Measurements from ENCODE around the gene PDHB.
A peak's percentile ranks its signal among the peaks of the same experiment; 100 is the strongest.

Gene PDHB

GRCh38 chr3:58425782-58426181, 7.8 kb downstream of the PDHB start:
- 88% methylated on average over 2 of the region's 2 CpGs for WGBS (ENCODE audit: insufficient coverage)
- ChIA-PET CTCF (interaction anchor here (0.8 to 2.5 kb wide), 6 partner anchors 9 to 119 kb away, joined by 3 to 9 read pairs (median 4); partner anchors contain the start of genes HTD2, KCTD6 and RPP14), POLR2A (interaction anchor here (0.8 kb wide), 1 partner anchor 61 kb away, joined by 3 read pairs; no protein-coding TSS in a partner anchor)
- peaks cover 29 to 88% (median 68%) of the 10 kb centered on the region in 4 experiments for H3K36me3 ChIP-seq (ENCODE audit: control insufficient read depth in 4 of 4, insufficient read depth in 4 of 4, low read length in 3 of 4)
- no peak overlapping the region for H3K4me3 ChIP-seq (ENCODE audit: control insufficient read depth in 1 of 7, extremely low read depth in 1 of 7, insufficient read depth in 4 of 7, low read depth in 2 of 7, low read length in 6 of 7)
- H3K27ac ChIP-seq (ENCODE audit: insufficient read depth in 1 of 2, low read depth in 1 of 2, low read length in 2 of 2, poor library complexity in 1 of 2, severe bottlenecking in 2 of 2): no peak overlapping the region
- DNase-seq: no peak
- no peaks in the 10 kb centered on the region for H3K27me3 ChIP-seq (replicated peaks in 2 of 5; ENCODE audit: control insufficient read depth in 4 of 5, insufficient read depth in 5 of 5, low read length in 4 of 5)
- H3K9me3 ChIP-seq (ENCODE audit: control extremely low read depth in 1 of 5, control insufficient read depth in 4 of 5, insufficient read depth in 2 of 5, low read depth in 1 of 5, low read length in 4 of 5): no peaks in the 10 kb centered on the region
- peaks cover 0 to 3% (median 0%) of the 10 kb centered on the region in 4 experiments for H3K4me1 ChIP-seq (ENCODE audit: control extremely low read depth in 1 of 4, control insufficient read depth in 4 of 4, insufficient read depth in 4 of 4, low read length in 3 of 4)

DNA sequence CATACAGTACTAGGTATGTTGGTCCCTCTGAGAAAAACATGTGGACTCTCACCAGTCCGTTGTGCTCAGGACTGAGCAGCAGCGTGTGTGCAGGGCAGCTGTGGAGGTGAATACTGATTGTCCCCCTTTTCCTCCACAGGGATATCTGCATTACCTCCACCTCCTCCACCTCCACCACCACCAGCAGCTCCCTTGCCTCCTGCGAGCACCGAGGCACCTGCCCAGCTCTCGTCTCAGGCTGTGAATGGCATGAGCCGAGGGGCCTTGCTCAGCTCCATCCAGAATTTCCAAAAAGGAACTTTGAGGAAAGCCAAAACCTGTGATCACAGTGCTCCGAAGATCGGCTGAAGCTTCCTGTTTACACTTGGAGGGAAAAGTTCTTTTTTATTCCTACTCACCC, 9.0 kb downstream of the PDHB start:
- 98% methylated on average over 4 of the region's 8 CpGs for WGBS (ENCODE audit: insufficient coverage)
- peaks cover 0 to 3% (median 0%) of the 10 kb centered on the region in 4 experiments for H3K4me1 ChIP-seq (ENCODE audit: control extremely low read depth in 1 of 4, control insufficient read depth in 4 of 4, insufficient read depth in 4 of 4, low read length in 3 of 4)
- peaks cover 22 to 86% (median 59%) of the 10 kb centered on the region in 4 experiments for H3K36me3 ChIP-seq (ENCODE audit: control insufficient read depth in 4 of 4, insufficient read depth in 4 of 4, low read length in 3 of 4)
- H3K9me3 ChIP-seq (ENCODE audit: control extremely low read depth in 1 of 5, control insufficient read depth in 4 of 5, insufficient read depth in 2 of 5, low read depth in 1 of 5, low read length in 4 of 5): no peaks in the 10 kb centered on the region
- no peak overlapping the region for H3K27ac ChIP-seq (ENCODE audit: insufficient read depth in 1 of 2, low read depth in 1 of 2, low read length in 2 of 2, poor library complexity in 1 of 2, severe bottlenecking in 2 of 2)
- DNase-seq: no peak
- CTCF ChIA-PET: interaction anchor here (0.9 to 2.7 kb wide), 8 partner anchors 11 to 112 kb away, joined by 3 to 7 read pairs (median 4); no protein-coding TSS in a partner anchor
- POLR2A ChIA-PET: interaction anchor here (0.9 kb wide), 1 partner anchor 394 kb away, joined by 3 read pairs; no protein-coding TSS in a partner anchor
- no peak overlapping the region for H3K4me3 ChIP-seq (ENCODE audit: control insufficient read depth in 1 of 7, extremely low read depth in 1 of 7, insufficient read depth in 4 of 7, low read depth in 2 of 7, low read length in 6 of 7)
- no peaks in the 10 kb centered on the region for H3K27me3 ChIP-seq (replicated peaks in 2 of 5; ENCODE audit: control insufficient read depth in 4 of 5, insufficient read depth in 5 of 5, low read length in 4 of 5)

- Histone ChIP-seq H3K27ac (ENCODE audit: insufficient read depth in 1 of 2, low read depth in 1 of 2, low read length in 2 of 2, poor library complexity in 1 of 2, severe bottlenecking in 2 of 2) (no peak overlapping the region), H3K4me1 (ENCODE audit: control extremely low read depth in 1 of 4, control insufficient read depth in 4 of 4, insufficient read depth in 4 of 4, low read length in 3 of 4) (peaks cover 0 to 12% (median 5%) of the 10 kb centered on the region in 4 experiments), H3K4me3 (ENCODE audit: control insufficient read depth in 1 of 7, extremely low read depth in 1 of 7, insufficient read depth in 4 of 7, low read depth in 2 of 7, low read length in 6 of 7) (no peak overlapping the region), H3K9me3 (ENCODE audit: control extremely low read depth in 1 of 5, control insufficient read depth in 4 of 5, insufficient read depth in 2 of 5, low read depth in 1 of 5, low read length in 4 of 5) (no peaks in the 10 kb centered on the region), H3K27me3 (replicated peaks in 2 of 5; ENCODE audit: control insufficient read depth in 4 of 5, insufficient read depth in 5 of 5, low read length in 4 of 5) (no peaks in the 10 kb centered on the region), H3K36me3 (ENCODE audit: control insufficient read depth in 4 of 4, insufficient read depth in 4 of 4, low read length in 3 of 4) (peaks cover 11 to 75% (median 47%) of the 10 kb centered on the region in 4 experiments)
- CTCF ChIA-PET: interaction anchor here (0.8 to 2.7 kb wide), 6 partner anchors 10 to 149 kb away, joined by 3 to 7 read pairs (median 3); partner anchors contain the start of genes HTD2 and PDHB
- POLR2A ChIA-PET: no interaction called here
- 98% methylated on average over 5 of the region's 8 CpGs for WGBS (ENCODE audit: insufficient coverage)
- DNase-seq: peak; percentile 16 to 27 (median 18)
Observed at GRCh38 chr3:58422756-58423325, 10.8 kb downstream of the PDHB start.

GRCh38 chr3:58421004-58421403, 12.6 kb downstream of the PDHB start:
- WGBS (ENCODE audit: insufficient coverage): 86% methylated on average over 6 of the region's 7 CpGs
- POLR2A ChIA-PET: interaction anchor here (0.5 kb wide), 1 partner anchor 67 kb away, joined by 5 read pairs; no protein-coding TSS in a partner anchor
- peaks cover 9 to 77% (median 32%) of the 10 kb centered on the region in 4 experiments for H3K36me3 ChIP-seq (ENCODE audit: control insufficient read depth in 4 of 4, insufficient read depth in 4 of 4, low read length in 3 of 4)

GRCh38 chr3:58419780-58420507, 13.7 kb downstream of the PDHB start:
- peaks cover 0 to 12% (median 5%) of the 10 kb centered on the region in 4 experiments for H3K4me1 ChIP-seq (ENCODE audit: control extremely low read depth in 1 of 4, control insufficient read depth in 4 of 4, insufficient read depth in 4 of 4, low read length in 3 of 4)
- ChIA-PET POLR2A (no interaction called here), CTCF (interaction anchor here (0.7 to 2.7 kb wide), 5 partner anchors 10 to 113 kb away, joined by 3 to 13 read pairs (median 4); partner anchors contain the start of genes HTD2 and RPP14)
- no peaks in the 10 kb centered on the region for H3K27me3 ChIP-seq (replicated peaks in 2 of 5; ENCODE audit: control insufficient read depth in 4 of 5, insufficient read depth in 5 of 5, low read length in 4 of 5)
- no peak overlapping the region for H3K4me3 ChIP-seq (ENCODE audit: control insufficient read depth in 1 of 7, extremely low read depth in 1 of 7, insufficient read depth in 4 of 7, low read depth in 2 of 7, low read length in 6 of 7)
- H3K9me3 ChIP-seq (ENCODE audit: control extremely low read depth in 1 of 5, control insufficient read depth in 4 of 5, insufficient read depth in 2 of 5, low read depth in 1 of 5, low read length in 4 of 5): no peaks in the 10 kb centered on the region
- H3K36me3 ChIP-seq (ENCODE audit: control insufficient read depth in 4 of 4, insufficient read depth in 4 of 4, low read length in 3 of 4): peaks cover 5 to 77% (median 31%) of the 10 kb centered on the region in 4 experiments
- WGBS (ENCODE audit: insufficient coverage): 100% methylated on average over 4 of the region's 7 CpGs
- no peak for DNase-seq
- no peak overlapping the region for H3K27ac ChIP-seq (ENCODE audit: insufficient read depth in 1 of 2, low read depth in 1 of 2, low read length in 2 of 2, poor library complexity in 1 of 2, severe bottlenecking in 2 of 2)

More at GRCh38 chr3:58421004-58421403, 12.6 kb downstream of the PDHB start:
- Histone ChIP-seq H3K9me3 (ENCODE audit: control extremely low read depth in 1 of 5, control insufficient read depth in 4 of 5, insufficient read depth in 2 of 5, low read depth in 1 of 5, low read length in 4 of 5) (no peaks in the 10 kb centered on the region), H3K27ac (ENCODE audit: insufficient read depth in 1 of 2, low read depth in 1 of 2, low read length in 2 of 2, poor library complexity in 1 of 2, severe bottlenecking in 2 of 2) (no peak overlapping the region), H3K4me3 (ENCODE audit: control insufficient read depth in 1 of 7, extremely low read depth in 1 of 7, insufficient read depth in 4 of 7, low read depth in 2 of 7, low read length in 6 of 7) (no peak overlapping the region), H3K27me3 (replicated peaks in 2 of 5; ENCODE audit: control insufficient read depth in 4 of 5, insufficient read depth in 5 of 5, low read length in 4 of 5) (no peaks in the 10 kb centered on the region), H3K4me1 (ENCODE audit: control extremely low read depth in 1 of 4, control insufficient read depth in 4 of 4, insufficient read depth in 4 of 4, low read length in 3 of 4) (peaks cover 0 to 12% (median 5%) of the 10 kb centered on the region in 4 experiments)
- no peak for DNase-seq
- CTCF ChIA-PET: interaction anchor here (0.7 to 2.7 kb wide), 5 partner anchors 9 to 114 kb away, joined by 3 to 13 read pairs (median 4); partner anchors contain the start of gene KCTD6

DNA sequence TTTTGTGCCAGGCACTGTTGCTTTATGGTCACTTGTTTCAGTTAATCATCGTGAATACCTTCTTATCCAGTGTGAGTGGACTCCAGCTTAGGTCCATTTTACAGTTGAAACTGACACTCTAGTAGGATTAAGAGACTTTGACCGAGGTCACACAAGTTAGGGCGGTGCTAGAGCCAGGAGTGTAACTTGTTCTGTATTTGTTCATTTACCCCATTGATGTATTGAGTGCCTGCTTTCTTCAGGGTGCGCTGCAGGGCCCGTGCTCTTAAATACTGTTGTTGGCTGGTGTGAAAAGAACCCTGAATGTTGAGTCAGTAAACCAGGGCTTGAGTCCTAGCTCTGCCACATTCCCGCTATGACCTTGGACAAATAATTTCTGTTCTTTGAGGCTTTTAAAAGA, 15.4 kb downstream of the PDHB start:
- ChIA-PET CTCF (interaction anchor here (0.8 to 5.1 kb wide), 15 partner anchors 11 to 115 kb away, joined by 3 to 72 read pairs (median 4); partner anchors contain the start of genes HTD2 and RPP14), POLR2A (no interaction called here)
- Histone ChIP-seq H3K9me3 (ENCODE audit: control extremely low read depth in 1 of 5, control insufficient read depth in 4 of 5, insufficient read depth in 2 of 5, low read depth in 1 of 5, low read length in 4 of 5) (no peaks in the 10 kb centered on the region), H3K36me3 (ENCODE audit: control insufficient read depth in 4 of 4, insufficient read depth in 4 of 4, low read length in 3 of 4) (peaks cover 0 to 63% (median 22%) of the 10 kb centered on the region in 4 experiments), H3K27ac (ENCODE audit: insufficient read depth in 1 of 2, low read depth in 1 of 2, low read length in 2 of 2, poor library complexity in 1 of 2, severe bottlenecking in 2 of 2) (no peak overlapping the region), H3K4me3 (ENCODE audit: control insufficient read depth in 1 of 7, extremely low read depth in 1 of 7, insufficient read depth in 4 of 7, low read depth in 2 of 7, low read length in 6 of 7) (no peak overlapping the region), H3K4me1 (ENCODE audit: control extremely low read depth in 1 of 4, control insufficient read depth in 4 of 4, insufficient read depth in 4 of 4, low read length in 3 of 4) (peaks cover 0 to 12% (median 5%) of the 10 kb centered on the region in 4 experiments), H3K27me3 (replicated peaks in 2 of 5; ENCODE audit: control insufficient read depth in 4 of 5, insufficient read depth in 5 of 5, low read length in 4 of 5) (no peaks in the 10 kb centered on the region)
- 77% methylated on average over 5 of the region's 6 CpGs for WGBS (ENCODE audit: insufficient coverage)
- DNase-seq: no peak

Data from common myeloid progenitor, CD34-positive (primary cell).